Kidney (tissue), 14 donors: ENCODE results near the gene FOXRED2. TPM values are rescaled to one million over a fixed set of nuclear protein-coding genes. Genes with fewer than 3 reads are reported as not detected.
"Not testable (repeated sequence)": the region's sequence is repeated elsewhere in the genome, so short reads cannot be mapped to it uniquely, and the experiment has no call there.

Experiments
- DNase-seq, 5 donors: peaks; one replicate each; pipeline ENCODE4 v3.0.0-alpha.2; 2013 to 2020
- FAIRE-seq: peaks from 2 replicates; lab custom pipeline; 2012; peaks lifted over from hg19 to GRCh38; lab: Jason Lieb, UNC
- H3K27ac ChIP-seq, 2 donors: one replicate each; pipeline ENCODE4 v1.7.0; 2013; ENCODE audit warnings: low read depth in 2 of 2, low read length in 2 of 2, inconsistent platforms in 1 of 2
- H3K27me3 ChIP-seq: one replicate; pipeline ENCODE4 v1.7.1; 2013; ENCODE audit warnings: low read length, inconsistent platforms; ENCODE audit not compliant: control insufficient read depth, insufficient read depth
- H3K36me3 ChIP-seq, 3 donors: one replicate each; pipeline versions ENCODE4 v1.7.0 to v1.7.1; 2013; ENCODE audit warnings: low read length in 3 of 3, control low read depth in 1 of 3, inconsistent platforms in 1 of 3; ENCODE audit not compliant: insufficient read depth in 3 of 3, control insufficient read depth in 2 of 3
- H3K4me1 ChIP-seq, 3 donors: one replicate each; pipeline versions ENCODE4 v1.7.0 to v1.7.1; 2013; ENCODE audit warnings: low read length in 3 of 3, inconsistent platforms in 1 of 3, low read depth in 1 of 3; ENCODE audit not compliant: control insufficient read depth in 2 of 3, insufficient read depth in 2 of 3
- H3K4me3 ChIP-seq, 3 donors: one replicate each; pipeline versions ENCODE4 v1.7.0 to v1.8.1; 2013; ENCODE audit warnings: low read length in 3 of 3, control low read depth in 1 of 3, inconsistent platforms in 1 of 3
- H3K9ac ChIP-seq, 3 donors: one replicate each; pipeline versions ENCODE4 v1.7.0 to v1.7.1; 2013; ENCODE audit warnings: low read length in 3 of 3, control low read depth in 1 of 3, inconsistent platforms in 1 of 3
- H3K9me3 ChIP-seq, 3 donors: one replicate each; pipeline versions ENCODE4 v1.7.0 to v1.7.1; 2013; ENCODE audit warnings: low read length in 3 of 3, control low read depth in 1 of 3, inconsistent platforms in 1 of 3; ENCODE audit not compliant: control insufficient read depth in 2 of 3, insufficient read depth in 1 of 3
- CTCF ChIP-seq: IDR thresholded peaks from 3 replicates; pipeline ENCODE4 v1.5.1; 2012; ENCODE audit warnings: mild to moderate bottlenecking, moderate library complexity, borderline replicate concordance; ENCODE audit not compliant: insufficient read depth; ENCODE audit errors: extremely low read depth
- intact Hi-C: fragments of 100-400 bp; cut with DNase I; formaldehyde crosslinking; loops from one replicate; pipeline ENCODE4 v1.11.1; 2022
- polyA plus RNA-seq: library from polyadenylated mRNA; stranded (reverse); fragments of 350-450 nt; fragmentation: Illumina TruSeq; extraction: RNeasy Lipid Tissue Mini Kit (QIAGEN cat#74804); gene quantifications from one replicate; pipeline ENCODE4 v1.2.3, GENCODE V29; 2014; ENCODE audit warnings: low read depth, low replicate concordance; ENCODE audit not compliant: insufficient read depth
- total RNA-seq: library from RNA; stranded (reverse); fragmentation: NEBNext Ultra II Directional; extraction: Animal tissue kit (Norgen Biotek cat#: 25700); gene quantifications from one replicate; pipeline ENCODE4 v1.2.1, GENCODE V29; 2021
- donor health status: control.
- donor health status: control.
- donor health status: control.
- donor health status: control.
- donor health status: control.
- donor health status: DM: yes; HTN: yes; CAD: no.
- donor health status: Normal renal cell carcinoma (clear cell type).

FOXRED2 gene
- total and polyA plus RNA-seq, 2 donors from 2014 or later: 6.5 to 8.5 TPM

GRCh38 chr22:36536717-36537116 is 29.9 kb upstream of the FOXRED2 start:
- Histone ChIP-seq H3K27ac (no peak overlapping the region), H3K4me3 (no peak overlapping the region), H3K36me3 (no peaks in the 10 kb centered on the region), H3K9ac (no peak overlapping the region), H3K27me3 (no peaks in the 10 kb centered on the region), H3K9me3 (no peaks in the 10 kb centered on the region), H3K4me1 (no peaks in the 10 kb centered on the region)
- no peak for FAIRE-seq
- no peak for TF ChIP-seq CTCF
- peak in 4 of 5 donors; percentile 62 to 70 (median 64) for DNase-seq
- intact Hi-C loops: no loop called here

GRCh38 chr22:36533320-36533719 is 26.5 kb upstream of the FOXRED2 start:
- H3K9me3 ChIP-seq, H3K9ac ChIP-seq, H3K36me3 ChIP-seq, H3K27ac ChIP-seq, H3K4me3 ChIP-seq, H3K4me1 ChIP-seq, H3K27me3 ChIP-seq, DNase-seq, intact Hi-C loops, FAIRE-seq: not testable (repeated sequence)

- H3K27ac ChIP-seq: no peak overlapping the region
- H3K27me3 ChIP-seq: no peaks in the 10 kb centered on the region
- FAIRE-seq: no peak
- H3K9ac ChIP-seq: no peak overlapping the region
- no peak for DNase-seq
- no peak overlapping the region for H3K4me3 ChIP-seq
- TF ChIP-seq CTCF: no peak
- peaks cover 0 to 4% (median 0%) of the 10 kb centered on the region in 3 donors for H3K4me1 ChIP-seq
- intact Hi-C loops: no loop called here
- H3K9me3 ChIP-seq: no peaks in the 10 kb centered on the region
- H3K36me3 ChIP-seq: no peaks in the 10 kb centered on the region
These were observed 25.6 kb upstream of the FOXRED2 start for GRCh38 chr22:36532466-36532865.

- H3K9me3 ChIP-seq: no peaks in the 10 kb centered on the region
- H3K27me3 ChIP-seq: no peaks in the 10 kb centered on the region
- H3K36me3 ChIP-seq: peaks cover 6 to 22% (median 17%) of the 10 kb centered on the region in 3 donors
- peak within 1 kb of the TSS; percentile 87 to 95 (median 94) for H3K4me3 ChIP-seq
- H3K4me1 ChIP-seq: peaks cover 0 to 4% (median 0%) of the 10 kb centered on the region in 3 donors
- peak; percentile 67 for FAIRE-seq
- intact Hi-C loops: no loop called here
- H3K9ac ChIP-seq: peak within 1 kb of the TSS; percentile 89 to 92 (median 92)
- TF ChIP-seq CTCF: no peak
- peak within 1 kb of the TSS; percentile 93 to 94 for H3K27ac ChIP-seq
- DNase-seq: peak; percentile 99 to 100 (median 100)
These were observed 22.2 kb upstream of the FOXRED2 start, which contains the start of gene EIF3D for GRCh38 chr22:36528795-36529751. EIF3D (minus strand) TSS chr22:36529166; CDS start chr22:36526121, 3,045 bp downstream.
